Globus pallidus (tissue), 1 donor: ENCODE data around the gene PRRT2.
A peak's percentile ranks its signal among the peaks of the same experiment; 100 is the strongest.
"Not testable (repeated sequence)": the region's sequence is repeated elsewhere in the genome, so short reads cannot be mapped to it uniquely, and the experiment has no call there.

ENCODE experiments used
- DNase-seq: peaks from one replicate; pipeline ENCODE4 v3.0.0-alpha.2; 2015; ENCODE audit warnings: low spot score

PRRT2 gene

GRCh38 chr16:29833219-29833618 lies 21.2 kb downstream of the PRRT2 start:
- DNase-seq: not testable (repeated sequence)

DNA sequence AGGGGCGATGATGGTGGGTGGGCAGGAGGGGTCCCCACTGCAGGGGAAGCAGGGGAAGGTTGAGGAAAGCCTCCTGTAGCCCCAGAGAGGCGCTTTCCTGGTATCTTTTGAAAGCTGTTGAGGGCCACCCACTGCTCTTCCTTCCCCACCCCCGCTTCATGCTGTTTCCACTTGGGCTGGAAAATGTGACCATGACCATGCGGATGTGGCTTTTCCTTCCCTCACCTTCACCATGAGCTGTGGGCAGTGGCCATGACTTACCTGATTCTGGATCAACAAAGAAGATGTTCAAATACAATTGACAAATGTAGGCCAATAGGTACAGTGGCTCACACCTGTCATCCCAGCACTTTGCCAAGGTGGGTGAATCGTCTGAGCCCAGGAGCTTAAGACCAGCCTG lies 22.1 kb downstream of the PRRT2 start:
- DNase-seq: no peak

- no peak for DNase-seq
Measured at GRCh38 chr16:29835926-29836325, 23.9 kb downstream of the PRRT2 start.

- no peak for DNase-seq
Measured at GRCh38 chr16:29836623-29837022, 24.6 kb downstream of the PRRT2 start.

DNA sequence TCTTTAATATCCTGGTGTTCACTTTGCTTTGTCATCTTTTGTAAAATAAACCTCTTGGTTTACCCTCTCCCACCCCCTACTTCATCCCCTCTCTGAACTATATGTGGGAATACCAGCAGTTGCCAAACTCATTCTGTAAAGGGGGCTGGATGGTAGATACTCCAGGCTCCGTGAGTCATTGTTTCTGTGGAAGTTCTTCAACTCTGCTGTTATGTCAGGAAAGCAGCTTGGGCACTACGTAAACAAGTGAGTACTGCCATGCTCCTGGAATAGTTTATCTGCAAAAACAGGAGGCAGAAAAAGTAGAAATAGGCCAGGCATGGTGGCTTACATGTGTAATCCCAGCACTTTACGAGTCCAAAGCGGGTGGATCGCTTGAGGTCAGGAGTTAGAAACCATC lies 25.8 kb downstream of the PRRT2 start:
- DNase-seq: no peak

DNA sequence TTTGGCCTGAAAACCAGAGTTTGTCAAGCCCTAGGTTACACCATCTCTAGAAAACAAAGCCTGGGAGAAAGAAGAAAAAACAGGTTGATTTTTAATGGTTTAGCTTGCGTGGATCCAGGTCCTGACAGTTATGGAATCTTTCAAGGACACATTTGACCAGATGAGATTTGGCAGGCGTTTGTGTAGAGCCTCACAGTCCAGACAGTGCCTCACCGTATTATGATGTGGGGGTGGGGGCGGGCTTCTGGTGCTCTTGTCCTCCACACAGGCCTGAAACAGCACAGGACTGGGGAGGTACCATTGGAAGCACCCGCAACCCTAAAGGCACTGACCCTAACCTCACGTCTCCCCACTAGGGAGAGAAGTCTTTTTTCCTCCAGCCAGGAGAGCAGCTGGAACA lies 27.8 kb downstream of the PRRT2 start:
- DNase-seq: no peak

DNA sequence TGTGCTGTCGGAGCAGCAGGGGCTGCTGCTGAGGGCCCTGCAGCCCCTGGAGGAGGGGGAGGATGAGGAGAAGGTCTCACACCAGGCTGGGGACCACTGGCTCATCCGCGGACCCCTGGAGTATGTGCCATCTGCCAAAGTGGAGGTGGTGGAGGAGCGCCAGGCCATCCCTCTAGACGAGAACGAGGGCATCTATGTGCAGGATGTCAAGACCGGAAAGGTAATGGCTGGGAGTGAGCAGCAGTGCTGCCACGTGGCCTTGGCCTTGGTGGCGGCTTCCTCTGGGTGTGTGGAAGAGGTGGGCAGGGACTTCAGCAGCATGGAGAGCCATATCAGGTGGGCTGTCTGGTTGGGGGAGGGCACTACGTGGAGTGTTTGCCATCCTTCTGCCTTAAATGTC lies 28.2 kb downstream of the PRRT2 start:
- DNase-seq: no peak

DNA sequence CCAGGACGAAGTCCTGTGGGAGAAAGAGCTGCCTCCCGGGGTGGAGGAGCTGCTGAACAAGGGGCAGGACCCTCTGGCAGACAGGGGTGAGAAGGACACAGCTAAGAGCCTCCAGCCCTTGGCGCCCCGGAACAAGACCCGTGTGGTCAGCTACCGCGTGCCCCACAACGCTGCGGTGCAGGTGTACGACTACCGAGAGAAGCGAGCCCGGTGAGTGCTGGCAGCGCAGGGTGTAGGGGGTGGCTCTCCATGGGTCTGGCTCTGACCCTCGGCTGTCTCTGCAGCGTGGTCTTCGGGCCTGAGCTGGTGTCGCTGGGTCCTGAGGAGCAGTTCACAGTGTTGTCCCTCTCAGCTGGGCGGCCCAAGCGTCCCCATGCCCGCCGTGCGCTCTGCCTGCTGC lies 29.6 kb downstream of the PRRT2 start:
- no peak for DNase-seq

GRCh38 chr16:29842732-29843346 lies 30.8 kb downstream of the PRRT2 start:
- DNase-seq: no peak

- DNase-seq: no peak
Measured at GRCh38 chr16:29843931-29844330, 31.9 kb downstream of the PRRT2 start.

DNA sequence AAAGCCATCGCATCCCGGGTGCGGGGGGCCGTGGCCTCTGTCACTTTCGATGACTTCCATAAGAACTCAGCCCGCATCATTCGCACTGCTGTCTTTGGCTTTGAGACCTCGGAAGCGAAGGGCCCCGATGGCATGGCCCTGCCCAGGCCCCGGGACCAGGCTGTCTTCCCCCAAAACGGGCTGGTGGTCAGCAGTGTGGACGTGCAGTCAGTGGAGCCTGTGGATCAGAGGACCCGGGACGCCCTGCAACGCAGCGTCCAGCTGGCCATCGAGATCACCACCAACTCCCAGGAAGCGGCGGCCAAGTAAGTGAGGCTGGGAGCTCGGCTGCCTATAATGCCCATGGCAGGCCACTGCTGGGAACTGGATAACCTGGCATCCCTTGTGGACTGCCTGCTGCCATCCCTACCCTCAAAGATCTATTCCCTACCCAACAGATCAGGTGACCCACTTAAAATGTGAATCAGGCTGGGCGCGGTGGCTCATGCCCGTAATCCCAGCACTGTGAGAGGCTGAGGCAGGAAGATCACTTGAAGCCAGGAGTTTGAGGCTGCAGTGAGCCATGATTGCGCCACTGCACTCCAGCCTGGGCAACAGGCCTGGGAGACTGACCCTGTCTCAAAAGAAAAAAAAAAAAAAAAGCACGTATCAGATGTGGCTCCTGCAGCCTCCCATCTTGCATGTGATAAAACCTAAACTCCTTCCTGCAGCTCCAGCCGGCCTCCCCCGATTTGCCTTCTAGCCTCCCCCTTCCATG lies 32.8 kb downstream of the PRRT2 start:
- DNase-seq: no peak

GRCh38 chr16:29845656-29846055 lies 33.7 kb downstream of the PRRT2 start:
- no peak for DNase-seq

DNA sequence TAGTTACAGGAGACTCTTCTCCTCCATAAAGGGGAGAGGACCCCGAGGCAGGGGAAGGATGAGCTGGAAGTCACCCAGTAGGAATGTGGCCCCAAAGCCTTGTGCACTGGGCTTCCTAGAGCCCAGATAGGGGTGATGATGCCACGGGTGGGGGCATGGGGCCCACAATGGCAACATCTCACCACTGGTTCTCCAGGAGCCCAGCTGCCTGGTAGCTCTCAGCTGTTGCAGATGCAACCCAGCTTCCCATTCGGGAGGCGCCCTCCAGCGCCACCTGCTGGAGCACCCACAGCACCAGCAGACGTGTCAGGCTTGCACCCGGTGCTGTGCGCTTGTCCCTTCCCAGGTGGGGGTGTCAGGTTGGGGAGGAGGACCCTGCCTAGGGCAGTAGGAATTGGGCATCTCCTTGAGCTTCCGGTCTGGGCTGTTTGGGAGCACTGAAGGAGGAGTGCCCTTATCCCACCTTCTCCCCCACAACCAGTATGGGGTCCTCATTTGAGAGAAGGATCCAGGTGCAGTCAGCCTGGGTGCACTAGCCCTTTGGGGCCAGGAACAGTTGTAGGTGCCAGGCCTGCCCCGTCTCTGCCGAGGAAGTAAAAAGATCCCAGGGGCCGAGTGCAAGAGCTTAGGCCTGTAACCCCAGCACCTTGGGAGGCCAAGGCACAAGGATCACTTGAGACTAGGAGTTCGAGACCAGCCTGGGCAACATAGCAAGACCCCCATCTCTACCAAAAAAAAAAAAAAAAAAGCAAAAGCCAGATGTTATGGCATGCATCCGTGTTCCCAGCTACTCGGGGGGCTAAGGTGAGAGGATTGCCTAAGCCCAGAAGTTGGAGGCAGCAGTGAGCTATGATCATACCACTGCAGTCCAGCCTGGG lies 36.7 kb downstream of the PRRT2 start:
- DNase-seq: peak; percentile 69

GRCh38 chr16:29849505-29849904 lies 37.5 kb downstream of the PRRT2 start:
- DNase-seq: no peak

GRCh38 chr16:29850998-29851397 lies 39.0 kb downstream of the PRRT2 start:
- DNase-seq: no peak

- no peak for DNase-seq
Measured at GRCh38 chr16:29852654-29853053, 40.7 kb downstream of the PRRT2 start.

DNA sequence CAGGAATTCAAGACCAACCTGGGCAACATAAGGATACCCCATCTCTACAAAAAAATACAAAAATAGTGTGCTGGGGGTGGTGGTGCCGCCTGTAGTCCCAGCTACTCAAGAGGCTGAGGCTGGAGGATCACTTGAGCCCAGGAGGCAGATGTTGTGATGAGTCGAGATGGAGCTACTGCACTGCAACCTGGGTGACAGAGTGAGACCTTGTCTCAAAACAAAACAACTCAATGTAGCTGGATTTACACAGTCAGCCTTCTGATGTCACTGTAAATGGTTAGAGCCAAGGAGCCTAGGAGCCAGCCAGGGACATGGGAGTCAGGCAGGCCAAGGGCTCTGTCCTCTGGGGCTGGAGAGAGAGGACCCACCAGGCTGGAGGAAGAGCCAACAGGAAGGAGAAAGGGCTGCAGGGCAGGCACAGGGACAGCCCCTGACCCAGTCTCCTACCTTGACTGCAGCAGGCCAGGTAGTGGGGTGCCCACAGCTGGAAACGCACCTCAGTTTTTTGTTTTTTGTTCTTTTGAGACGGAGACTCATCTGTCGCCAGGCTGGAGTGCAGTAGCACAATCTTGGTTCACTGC lies 42.6 kb downstream of the PRRT2 start:
- no peak for DNase-seq

- no peak for DNase-seq
Measured at GRCh38 chr16:29857133-29857760, 45.3 kb downstream of the PRRT2 start.

GRCh38 chr16:29858149-29858849 lies 46.3 kb downstream of the PRRT2 start:
- peak; percentile 38 for DNase-seq

DNA sequence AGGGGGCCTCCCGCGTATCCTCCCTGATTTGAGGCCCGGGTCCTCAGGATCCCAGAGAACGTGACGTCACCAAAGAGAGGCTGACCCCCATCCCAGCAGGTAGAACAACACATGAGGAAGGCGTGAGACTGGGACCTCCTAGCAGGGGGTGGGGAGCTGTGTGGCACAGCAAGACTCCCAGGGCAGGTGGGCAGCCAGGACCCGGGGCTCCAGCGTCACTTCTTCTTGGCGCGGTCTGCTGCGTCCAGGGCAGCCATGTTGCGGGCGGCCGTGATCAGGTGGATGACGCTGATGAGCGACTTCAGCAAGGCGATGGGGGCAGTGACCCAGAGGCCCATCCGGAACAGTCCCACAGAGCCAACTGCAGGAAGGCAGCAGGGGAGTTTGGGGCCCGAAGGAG lies 47.0 kb downstream of the PRRT2 start:
- DNase-seq: no peak

- DNase-seq: no peak
Measured at GRCh38 chr16:29860218-29860617, 48.2 kb downstream of the PRRT2 start.
